ENCODE measurements around the gene ABCA9.

- TF ChIP-seq CTCF (IDR thresholded peaks at IDR 0.05) = no peak
- TF ChIP-seq POLR2A (IDR thresholded peaks at IDR 0.05) = no peak
Measured at GRCh38 chr17:69044371-69044770, 16.4 kb downstream of the ABCA9 start.

All from body of pancreas (tissue), 4 donors.